Activated CD8-positive, alpha-beta memory T cell treated with anti-CD3 and anti-CD28 coated beads, Interleukin-2, amount 10 ng/mL, durations not matched to agents 7 days and 5 days (primary cell): ENCODE results near the gene ADAMTSL1. TPM values are rescaled to one million over a fixed set of nuclear protein-coding genes. Genes with fewer than 3 reads are reported as not detected.

ENCODE experiments used
- ATAC-seq: fragments of 150-1000 bp; cut with Tn5 transposase; one replicate; pipeline ENCODE4 v1.10.0; 2021; ENCODE audit warnings: moderate library complexity
- CTCF ChIA-PET: fragments of 350-600 bp; sonication (Branson Sonifier 250); formaldehyde crosslinking; loops from one replicate; lab custom pipeline; 2021; ENCODE audit warnings: antibody characterized with exemption; lab: Charles Lee
- DNase-seq: peaks from one replicate; pipeline ENCODE4 v3.0.0-alpha.2; 2020
- H3K27ac Mint-ChIP-seq: one replicate; pipeline ENCODE4 v1.8.0; 2021; ENCODE audit warnings: mild to moderate bottlenecking, mixed read lengths
- H3K27me3 Mint-ChIP-seq: one replicate; pipeline ENCODE4 v1.8.0; 2021; ENCODE audit warnings: mixed read lengths
- H3K36me3 Mint-ChIP-seq: one replicate; pipeline ENCODE4 v1.8.0; 2021; ENCODE audit warnings: mild to moderate bottlenecking, mixed read lengths
- H3K4me1 Mint-ChIP-seq: one replicate; pipeline ENCODE4 v1.8.0; 2021; ENCODE audit warnings: mixed read lengths
- H3K4me3 Mint-ChIP-seq: one replicate; pipeline ENCODE4 v1.8.0; 2021; ENCODE audit warnings: mild to moderate bottlenecking, moderate library complexity, mixed read lengths
- H3K9me3 Mint-ChIP-seq: one replicate; pipeline ENCODE4 v1.8.0; 2022; ENCODE audit warnings: low read depth, mixed read lengths
- total RNA-seq, 2 experiments: library from RNA; stranded (reverse); gene quantifications; one replicate each; pipeline ENCODE4 v1.2.3, GENCODE V29; 2021

The ADAMTSL1 gene
- total RNA-seq, 2 experiments from 2014 or later = not detected

GRCh38 chr9:18890372-18890771, 416.4 kb downstream of the ADAMTSL1 start:
- H3K27me3 Mint-ChIP-seq = no peaks in the 10 kb centered on the region
- CTCF ChIA-PET = no interaction called here
- peaks cover 2% of the 10 kb centered on the region for H3K36me3 Mint-ChIP-seq
- ATAC-seq = no peak
- no peak overlapping the region for H3K4me3 Mint-ChIP-seq
- H3K27ac Mint-ChIP-seq = no peak overlapping the region
- DNase-seq = no peak
- peaks cover 3% of the 10 kb centered on the region for H3K4me1 Mint-ChIP-seq
- peaks cover under 1% of the 10 kb centered on the region for H3K9me3 Mint-ChIP-seq

DNA sequence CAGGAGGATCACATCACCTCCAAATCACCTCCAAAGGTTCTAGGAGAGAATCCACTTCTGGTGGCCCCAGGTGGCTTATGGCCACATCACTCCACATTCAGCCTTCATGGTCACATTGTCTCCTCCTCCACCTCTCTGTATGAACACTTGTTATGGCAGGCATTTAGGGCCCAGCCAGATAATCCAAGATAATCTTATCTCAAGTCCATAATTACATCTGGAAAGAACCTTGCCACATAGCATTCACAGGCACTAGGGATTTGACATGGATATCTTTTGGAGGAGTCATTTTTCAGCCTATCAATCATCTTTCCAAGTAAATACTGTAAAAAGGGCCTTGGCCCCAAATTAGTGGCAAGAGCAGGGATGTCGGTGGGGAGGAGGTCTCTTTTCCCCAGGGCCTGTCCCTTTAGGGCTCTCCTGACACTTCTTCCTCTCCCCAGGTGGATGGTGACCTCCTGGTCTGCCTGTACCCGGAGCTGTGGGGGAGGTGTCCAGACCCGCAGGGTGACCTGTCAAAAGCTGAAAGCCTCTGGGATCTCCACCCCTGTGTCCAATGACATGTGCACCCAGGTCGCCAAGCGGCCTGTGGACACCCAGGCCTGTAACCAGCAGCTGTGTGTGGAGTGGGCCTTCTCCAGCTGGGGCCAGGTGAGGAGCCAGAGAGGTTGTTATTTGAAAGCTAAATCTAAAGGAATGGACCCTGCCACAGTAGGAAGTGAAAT, 418.2 kb downstream of the ADAMTSL1 start:
- no peak for ATAC-seq
- CTCF ChIA-PET = no interaction called here
- H3K36me3 Mint-ChIP-seq = peaks cover 4% of the 10 kb centered on the region
- no peak for DNase-seq
- H3K4me3 Mint-ChIP-seq = no peak overlapping the region
- H3K4me1 Mint-ChIP-seq = peaks cover 14% of the 10 kb centered on the region
- H3K27me3 Mint-ChIP-seq = no peaks in the 10 kb centered on the region
- peaks cover 5% of the 10 kb centered on the region for H3K9me3 Mint-ChIP-seq
- H3K27ac Mint-ChIP-seq = no peak overlapping the region

GRCh38 chr9:18893046-18893445, 419.1 kb downstream of the ADAMTSL1 start:
- peaks cover 15% of the 10 kb centered on the region for H3K4me1 Mint-ChIP-seq
- ATAC-seq = no peak
- H3K4me3 Mint-ChIP-seq = no peak overlapping the region
- no peak overlapping the region for H3K27ac Mint-ChIP-seq
- peaks cover 5% of the 10 kb centered on the region for H3K9me3 Mint-ChIP-seq
- CTCF ChIA-PET = no interaction called here
- no peak for DNase-seq
- peaks cover 4% of the 10 kb centered on the region for H3K36me3 Mint-ChIP-seq
- H3K27me3 Mint-ChIP-seq = no peaks in the 10 kb centered on the region

DNA sequence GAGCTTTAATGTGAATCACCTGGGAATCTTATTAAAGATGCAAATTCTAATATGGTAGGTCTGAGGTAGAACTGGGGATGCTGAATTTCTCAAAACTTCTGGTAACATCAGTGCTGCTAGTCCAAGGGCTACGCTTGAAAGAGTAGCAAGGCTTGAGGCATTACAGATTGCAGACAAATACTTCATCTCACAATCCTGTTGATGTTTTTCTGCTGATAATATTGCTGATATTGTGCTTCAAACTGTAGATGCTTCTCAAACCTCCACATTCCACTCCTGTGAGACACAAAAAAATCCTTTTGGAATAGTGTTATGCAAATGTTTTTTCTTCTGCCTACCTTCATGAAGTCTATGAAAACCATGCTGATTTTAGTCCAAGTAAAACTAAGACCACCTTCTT, 419.5 kb downstream of the ADAMTSL1 start:
- H3K4me1 Mint-ChIP-seq = peaks cover 15% of the 10 kb centered on the region
- CTCF ChIA-PET = no interaction called here

GRCh38 chr9:18896004-18896403, 422.1 kb downstream of the ADAMTSL1 start:
- Mint-ChIP-seq H3K27me3 (peaks cover 5% of the 10 kb centered on the region), H3K4me1 (peaks cover 14% of the 10 kb centered on the region), H3K27ac (no peak overlapping the region), H3K4me3 (no peak overlapping the region), H3K9me3 (peaks cover 10% of the 10 kb centered on the region), H3K36me3 (peaks cover 4% of the 10 kb centered on the region)
- ATAC-seq = no peak
- DNase-seq = no peak
- CTCF ChIA-PET = interaction anchor here (0.8 kb wide), 1 partner anchor 453 kb away, joined by 3 read pairs; no protein-coding TSS in a partner anchor

More for the DNA sequence above, 419.5 kb downstream of the ADAMTSL1 start:
- Mint-ChIP-seq H3K27me3 (peaks cover 2% of the 10 kb centered on the region), H3K36me3 (peaks cover 4% of the 10 kb centered on the region), H3K27ac (no peak overlapping the region), H3K9me3 (peaks cover 10% of the 10 kb centered on the region), H3K4me3 (no peak overlapping the region)
- DNase-seq = no peak
- no peak for ATAC-seq

GRCh38 chr9:18896531-18897179, 422.7 kb downstream of the ADAMTSL1 start:
- peaks cover 5% of the 10 kb centered on the region for H3K27me3 Mint-ChIP-seq
- peak; percentile 75 for ATAC-seq
- H3K4me3 Mint-ChIP-seq = no peak overlapping the region
- peak; percentile 52 for DNase-seq
- peaks cover 4% of the 10 kb centered on the region for H3K36me3 Mint-ChIP-seq
- H3K9me3 Mint-ChIP-seq = peaks cover 10% of the 10 kb centered on the region
- no peak overlapping the region for H3K27ac Mint-ChIP-seq
- H3K4me1 Mint-ChIP-seq = peaks cover 14% of the 10 kb centered on the region
- CTCF ChIA-PET = no interaction called here

- DNase-seq = no peak
These were observed 429.5 kb downstream of the ADAMTSL1 start for GRCh38 chr9:18903450-18903849.

GRCh38 chr9:18905028-18905882, 431.3 kb downstream of the ADAMTSL1 start:
- H3K27me3 Mint-ChIP-seq = peaks cover 3% of the 10 kb centered on the region
- ATAC-seq (no peak), DNase-seq (no peak)
- H3K4me3 Mint-ChIP-seq = no peak overlapping the region
- H3K9me3 Mint-ChIP-seq = no peaks in the 10 kb centered on the region
- no peaks in the 10 kb centered on the region for H3K4me1 Mint-ChIP-seq
- H3K36me3 Mint-ChIP-seq = no peaks in the 10 kb centered on the region
- CTCF ChIA-PET = no interaction called here
- no peak overlapping the region for H3K27ac Mint-ChIP-seq

More at GRCh38 chr9:18903450-18903849, 429.5 kb downstream of the ADAMTSL1 start:
- Mint-ChIP-seq H3K9me3 (peaks cover under 1% of the 10 kb centered on the region), H3K36me3 (no peaks in the 10 kb centered on the region), H3K4me3 (no peak overlapping the region), H3K4me1 (peaks cover 2% of the 10 kb centered on the region), H3K27ac (no peak overlapping the region), H3K27me3 (peaks cover 7% of the 10 kb centered on the region)
- ATAC-seq = no peak
- CTCF ChIA-PET = no interaction called here

DNA sequence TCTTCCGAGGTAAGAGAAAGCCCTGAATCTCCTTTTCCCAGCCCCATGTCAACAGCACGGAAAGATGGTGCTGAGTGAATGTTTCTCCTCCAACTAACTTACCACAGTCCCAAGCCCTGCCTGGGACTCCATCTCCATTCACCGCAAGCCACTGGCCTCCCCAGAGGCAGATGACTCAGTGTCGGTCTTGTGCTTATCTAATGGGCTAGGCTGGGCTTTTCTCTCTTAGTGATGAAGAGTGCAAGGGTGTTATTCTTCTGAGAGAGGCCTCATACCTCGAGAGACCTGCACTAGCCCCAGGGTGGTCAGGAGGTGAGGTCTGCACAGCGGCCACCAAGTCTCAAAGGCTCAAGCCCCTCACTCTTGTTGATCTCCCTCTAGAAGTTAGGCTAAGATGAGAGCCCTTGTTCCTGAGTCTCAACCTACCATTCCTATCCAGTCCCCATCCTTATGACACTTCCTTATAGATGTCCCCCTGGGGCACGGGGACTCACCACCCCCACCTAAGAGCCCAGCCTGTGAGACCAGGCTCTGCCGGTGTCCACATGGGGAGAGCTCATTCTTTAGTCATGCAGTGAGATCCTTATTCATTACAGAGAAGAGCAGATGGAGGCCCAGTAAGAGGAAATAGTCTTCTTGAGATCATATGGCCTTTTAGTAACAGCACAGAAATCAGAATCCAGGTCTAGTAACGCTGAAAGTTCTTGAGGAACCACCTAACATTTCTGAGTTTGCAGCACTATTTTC, 432.1 kb downstream of the ADAMTSL1 start:
- H3K27me3 Mint-ChIP-seq = peaks cover 5% of the 10 kb centered on the region
- no peaks in the 10 kb centered on the region for H3K4me1 Mint-ChIP-seq
- H3K36me3 Mint-ChIP-seq = no peaks in the 10 kb centered on the region
- H3K27ac Mint-ChIP-seq = no peak overlapping the region
- H3K4me3 Mint-ChIP-seq = no peak overlapping the region
- H3K9me3 Mint-ChIP-seq = no peaks in the 10 kb centered on the region
- CTCF ChIA-PET = no interaction called here
- ATAC-seq (no peak), DNase-seq (no peak)

GRCh38 chr9:18906656-18907395, 432.9 kb downstream of the ADAMTSL1 start:
- no peaks in the 10 kb centered on the region for H3K9me3 Mint-ChIP-seq
- ATAC-seq (no peak), DNase-seq (no peak)
- no peaks in the 10 kb centered on the region for H3K4me1 Mint-ChIP-seq
- H3K4me3 Mint-ChIP-seq = no peak overlapping the region
- CTCF ChIA-PET = no interaction called here
- peaks cover 6% of the 10 kb centered on the region for H3K27me3 Mint-ChIP-seq
- H3K36me3 Mint-ChIP-seq = no peaks in the 10 kb centered on the region
- no peak overlapping the region for H3K27ac Mint-ChIP-seq

DNA sequence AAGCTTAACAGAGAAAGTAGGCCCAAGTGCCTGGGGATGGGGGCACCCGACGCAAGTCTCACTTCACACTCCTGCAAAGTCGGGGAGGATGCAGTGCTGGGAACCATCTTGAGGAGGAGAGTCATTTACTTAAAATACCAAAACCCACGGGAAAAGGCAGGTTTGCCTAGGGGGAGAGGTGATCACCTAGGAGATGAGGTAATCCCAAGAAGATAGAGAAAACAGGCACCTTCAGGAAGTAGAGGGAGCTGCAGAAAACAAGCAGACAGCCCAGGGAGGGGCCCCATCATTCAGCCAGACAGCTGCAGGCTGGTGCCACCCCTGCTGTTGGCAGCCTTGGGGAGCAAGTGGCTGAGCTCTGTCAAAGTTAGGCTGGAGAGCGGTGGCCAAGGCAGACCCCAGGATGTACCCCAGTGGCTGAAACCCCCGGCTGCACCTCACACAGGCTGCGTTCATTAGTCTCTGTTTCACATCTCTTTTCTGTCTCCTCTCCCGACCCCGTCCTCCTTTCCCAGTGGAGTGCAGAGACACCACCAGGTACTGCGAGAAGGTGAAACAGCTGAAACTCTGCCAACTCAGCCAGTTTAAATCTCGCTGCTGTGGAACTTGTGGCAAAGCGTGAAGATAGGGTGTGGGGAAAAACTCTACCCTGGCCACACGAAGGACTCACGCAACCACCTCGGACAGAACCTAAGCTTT, 434.1 kb downstream of the ADAMTSL1 start:
- no peak for ATAC-seq

More for the DNA sequence above, 434.1 kb downstream of the ADAMTSL1 start:
- Mint-ChIP-seq H3K9me3 (no peaks in the 10 kb centered on the region), H3K4me1 (no peaks in the 10 kb centered on the region), H3K4me3 (no peak overlapping the region), H3K27ac (no peak overlapping the region), H3K36me3 (no peaks in the 10 kb centered on the region), H3K27me3 (peaks cover 4% of the 10 kb centered on the region)
- CTCF ChIA-PET = no interaction called here
- no peak for DNase-seq
